Measurements from ENCODE around the gene PUSL1.
A peak's percentile ranks its signal among the peaks of the same experiment; 100 is the strongest.

The PUSL1 gene

DNA sequence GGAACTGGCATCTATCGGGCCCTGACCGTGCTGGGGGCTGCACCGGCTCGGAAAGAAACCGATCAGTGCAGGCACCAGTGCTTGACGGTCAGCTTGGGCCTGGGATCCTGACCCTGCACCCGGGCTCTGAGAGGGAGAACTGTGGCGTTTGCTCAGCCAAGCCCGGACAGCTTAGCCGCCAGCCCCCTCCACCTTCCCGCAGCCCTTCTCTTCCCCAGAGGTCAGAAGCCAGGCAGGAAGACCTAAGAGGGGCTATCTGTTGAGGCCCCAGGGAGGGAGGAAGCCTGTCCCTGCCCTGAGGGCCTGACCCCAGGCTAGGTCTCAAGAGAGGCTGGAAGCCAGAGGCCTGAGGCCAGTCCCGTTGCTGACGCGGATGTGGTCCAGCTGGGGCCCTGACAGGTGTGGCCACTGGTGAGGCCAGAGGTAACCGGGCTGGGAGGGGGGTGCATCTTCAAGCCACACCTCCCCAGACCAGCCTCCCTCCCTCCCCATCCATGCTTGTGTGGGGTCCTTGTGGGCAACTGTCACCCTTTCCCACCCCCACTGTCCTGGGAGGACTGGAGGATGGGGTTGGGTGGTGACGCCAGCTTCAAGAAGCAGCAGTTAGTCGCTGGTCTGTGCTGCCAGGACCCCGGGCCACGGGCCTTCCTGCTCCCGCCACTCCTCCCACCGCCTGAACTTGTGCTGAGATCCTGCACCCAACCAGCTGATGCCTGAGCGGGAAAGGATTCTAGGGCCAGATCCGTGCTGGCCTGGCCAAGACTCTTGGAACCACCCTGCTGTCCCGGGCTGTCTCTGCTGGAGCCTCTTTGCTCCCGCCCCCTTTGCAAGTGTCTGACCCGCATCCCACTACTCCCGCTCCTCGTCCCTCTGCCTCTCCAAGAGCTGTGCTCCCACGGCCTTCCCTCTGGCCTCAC is 43.4 kb downstream of the PUSL1 start:
- peak overlapping the region in 1 of 2 donors; percentile 38 for H3K27ac ChIP-seq (ENCODE audit: low read depth in 2 of 2, low read length in 2 of 2)
- no peaks in the 10 kb centered on the region for H3K9me3 ChIP-seq (ENCODE audit: control insufficient read depth in 2 of 2, low read length in 2 of 2)
- no peak overlapping the region for H3K9ac ChIP-seq (ENCODE audit: low read depth in 1 of 2, low read length in 2 of 2)
- H3K4me1 ChIP-seq (ENCODE audit: control insufficient read depth in 2 of 2, insufficient read depth in 2 of 2, low read length in 2 of 2) = peaks cover 16 to 17% of the 10 kb centered on the region in 2 donors
- H3K27me3 ChIP-seq (ENCODE audit: control insufficient read depth in 2 of 2, insufficient read depth in 2 of 2, low read length in 2 of 2) = peaks cover 6 to 13% of the 10 kb centered on the region in 2 donors
- peaks cover 0 to 3% of the 10 kb centered on the region in 2 donors for H3K36me3 ChIP-seq (ENCODE audit: control insufficient read depth in 2 of 2, insufficient read depth in 2 of 2, low read length in 2 of 2)
- H3K4me3 ChIP-seq (ENCODE audit: low read length in 2 of 2) = no peak overlapping the region

DNA sequence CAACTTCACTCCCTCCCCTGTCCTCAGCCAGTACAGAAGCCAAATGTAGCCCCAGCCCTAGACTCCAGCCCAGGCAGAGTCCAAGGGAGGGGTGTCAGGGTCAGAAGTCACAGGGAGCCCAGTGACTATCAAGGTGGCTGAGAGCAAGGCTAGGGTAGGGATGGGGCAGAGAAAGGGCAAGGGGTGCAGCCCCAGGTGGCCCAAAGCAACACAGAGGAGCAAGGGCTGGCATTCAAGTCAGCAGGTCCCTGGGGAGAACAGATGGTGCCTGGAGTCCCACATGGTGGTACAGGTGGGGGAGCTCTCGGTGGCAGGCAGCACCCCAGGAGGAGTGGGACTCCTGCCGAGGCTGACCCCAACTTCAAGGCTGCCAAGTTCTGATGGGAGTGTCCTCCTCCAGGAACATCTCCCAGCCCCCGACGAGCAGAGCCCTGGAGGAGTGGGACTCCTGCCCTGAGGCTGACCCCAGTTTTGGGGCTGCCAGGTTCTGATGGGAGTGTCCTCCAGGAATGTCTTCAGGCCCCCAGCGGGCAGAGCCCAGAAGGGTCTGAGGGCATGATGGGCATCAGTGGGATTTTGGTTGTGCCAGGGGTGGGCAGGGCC is 44.5 kb downstream of the PUSL1 start:
- no peak overlapping the region for H3K4me3 ChIP-seq (ENCODE audit: low read length in 2 of 2)
- no peaks in the 10 kb centered on the region for H3K9me3 ChIP-seq (ENCODE audit: control insufficient read depth in 2 of 2, low read length in 2 of 2)
- no peak overlapping the region for H3K27ac ChIP-seq (ENCODE audit: low read depth in 2 of 2, low read length in 2 of 2)
- H3K4me1 ChIP-seq (ENCODE audit: control insufficient read depth in 2 of 2, insufficient read depth in 2 of 2, low read length in 2 of 2) = peaks cover 5 to 6% of the 10 kb centered on the region in 2 donors
- H3K36me3 ChIP-seq (ENCODE audit: control insufficient read depth in 2 of 2, insufficient read depth in 2 of 2, low read length in 2 of 2) = peaks cover 0 to 3% of the 10 kb centered on the region in 2 donors
- peaks cover 9 to 15% of the 10 kb centered on the region in 2 donors for H3K27me3 ChIP-seq (ENCODE audit: control insufficient read depth in 2 of 2, insufficient read depth in 2 of 2, low read length in 2 of 2)
- H3K9ac ChIP-seq (ENCODE audit: low read depth in 1 of 2, low read length in 2 of 2) = no peak overlapping the region

DNA sequence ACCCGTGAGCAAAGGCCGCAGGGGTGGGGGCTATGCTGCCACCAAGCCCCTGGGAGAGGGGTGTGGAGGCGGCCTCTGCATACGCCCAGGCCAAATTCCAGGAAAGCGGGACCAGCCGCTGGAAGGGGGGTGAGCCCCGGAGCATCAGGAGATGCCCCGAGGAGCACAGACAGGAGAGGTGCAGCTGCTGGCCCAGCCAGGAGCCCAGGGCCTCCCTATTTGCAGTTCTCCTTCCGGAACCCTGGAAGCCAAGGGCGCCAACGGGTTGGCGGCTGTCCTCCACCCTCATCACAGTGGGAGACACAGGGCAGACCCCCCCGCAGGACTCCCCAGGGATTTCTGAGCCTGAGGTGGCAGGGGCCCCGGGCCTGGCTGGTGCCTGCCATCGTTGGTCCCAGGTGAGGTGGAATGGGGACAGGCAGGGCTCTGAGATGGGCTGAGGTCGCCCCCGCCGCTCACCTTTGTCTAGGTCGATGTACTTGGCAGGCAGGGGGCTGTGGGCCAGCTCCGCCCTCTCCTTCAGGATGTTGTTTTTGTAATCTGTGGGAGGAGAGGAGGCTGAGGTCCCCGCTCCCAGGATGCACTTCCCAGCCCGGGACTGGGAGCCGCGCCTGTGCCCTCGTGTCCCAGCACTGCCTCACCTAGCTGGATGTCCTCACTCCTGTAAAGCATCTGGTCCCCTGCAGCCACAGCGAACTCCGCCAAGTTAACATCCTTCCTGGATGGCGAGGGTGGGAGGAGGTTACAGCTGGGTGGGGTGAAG is 45.2 kb downstream of the PUSL1 start:
- Histone ChIP-seq H3K9ac (ENCODE audit: low read depth in 1 of 2, low read length in 2 of 2) (no peak overlapping the region), H3K27ac (ENCODE audit: low read depth in 2 of 2, low read length in 2 of 2) (no peak overlapping the region), H3K27me3 (ENCODE audit: control insufficient read depth in 2 of 2, insufficient read depth in 2 of 2, low read length in 2 of 2) (peaks cover 11 to 20% of the 10 kb centered on the region in 2 donors)

GRCh38 chr1:1354271-1355247 is 46.2 kb downstream of the PUSL1 start:
- H3K36me3 ChIP-seq (ENCODE audit: control insufficient read depth in 2 of 2, insufficient read depth in 2 of 2, low read length in 2 of 2) = peaks cover 0 to 3% of the 10 kb centered on the region in 2 donors
- H3K4me1 ChIP-seq (ENCODE audit: control insufficient read depth in 2 of 2, insufficient read depth in 2 of 2, low read length in 2 of 2) = peaks cover 2 to 4% of the 10 kb centered on the region in 2 donors
- H3K4me3 ChIP-seq (ENCODE audit: low read length in 2 of 2) = no peak overlapping the region
- H3K9ac ChIP-seq (ENCODE audit: low read depth in 1 of 2, low read length in 2 of 2) = no peak overlapping the region
- H3K9me3 ChIP-seq (ENCODE audit: control insufficient read depth in 2 of 2, low read length in 2 of 2) = no peaks in the 10 kb centered on the region
- peaks cover 18 to 22% of the 10 kb centered on the region in 2 donors for H3K27me3 ChIP-seq (ENCODE audit: control insufficient read depth in 2 of 2, insufficient read depth in 2 of 2, low read length in 2 of 2)
- no peak overlapping the region for H3K27ac ChIP-seq (ENCODE audit: low read depth in 2 of 2, low read length in 2 of 2)

More for the DNA sequence above, 45.2 kb downstream of the PUSL1 start:
- H3K4me1 ChIP-seq (ENCODE audit: control insufficient read depth in 2 of 2, insufficient read depth in 2 of 2, low read length in 2 of 2) = peaks cover 0 to under 1% of the 10 kb centered on the region in 2 donors
- peaks cover 0 to 3% of the 10 kb centered on the region in 2 donors for H3K36me3 ChIP-seq (ENCODE audit: control insufficient read depth in 2 of 2, insufficient read depth in 2 of 2, low read length in 2 of 2)
- no peaks in the 10 kb centered on the region for H3K9me3 ChIP-seq (ENCODE audit: control insufficient read depth in 2 of 2, low read length in 2 of 2)
- no peak overlapping the region for H3K4me3 ChIP-seq (ENCODE audit: low read length in 2 of 2)

DNA sequence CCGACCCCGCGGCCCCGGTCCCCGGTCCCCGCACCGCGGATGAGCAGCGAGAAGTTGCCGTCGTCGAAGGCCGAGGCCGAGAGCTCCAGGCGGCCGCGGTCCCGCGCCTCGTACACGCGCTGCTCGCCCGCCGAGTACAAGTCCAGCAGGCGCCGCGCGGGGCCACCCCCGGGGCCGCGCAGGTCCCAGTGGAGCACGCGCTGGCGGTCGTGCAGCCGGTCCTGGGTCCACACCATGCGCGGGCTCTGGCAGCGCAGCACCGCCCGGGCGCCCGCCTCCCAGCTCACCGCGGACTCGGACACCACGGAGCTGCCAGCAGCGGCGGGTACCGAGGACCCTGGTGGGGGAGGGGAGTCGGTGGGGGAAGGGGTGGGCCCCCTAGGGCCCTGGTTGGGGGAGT is 47.0 kb downstream of the PUSL1 start:
- H3K36me3 ChIP-seq (ENCODE audit: control insufficient read depth in 2 of 2, insufficient read depth in 2 of 2, low read length in 2 of 2) = peaks cover 0 to 3% of the 10 kb centered on the region in 2 donors
- H3K27ac ChIP-seq (ENCODE audit: low read depth in 2 of 2, low read length in 2 of 2) = no peak overlapping the region
- peaks cover 2 to 4% of the 10 kb centered on the region in 2 donors for H3K4me1 ChIP-seq (ENCODE audit: control insufficient read depth in 2 of 2, insufficient read depth in 2 of 2, low read length in 2 of 2)
- H3K9me3 ChIP-seq (ENCODE audit: control insufficient read depth in 2 of 2, low read length in 2 of 2) = no peaks in the 10 kb centered on the region
- peaks cover 18 to 22% of the 10 kb centered on the region in 2 donors for H3K27me3 ChIP-seq (ENCODE audit: control insufficient read depth in 2 of 2, insufficient read depth in 2 of 2, low read length in 2 of 2)
- no peak overlapping the region for H3K9ac ChIP-seq (ENCODE audit: low read depth in 1 of 2, low read length in 2 of 2)
- H3K4me3 ChIP-seq (ENCODE audit: low read length in 2 of 2) = no peak overlapping the region

- Histone ChIP-seq H3K4me3 (ENCODE audit: low read length in 2 of 2) (peak overlapping the region in 1 of 2 donors; percentile 65), H3K27ac (ENCODE audit: low read depth in 2 of 2, low read length in 2 of 2) (peak overlapping the region in 1 of 2 donors; percentile 82), H3K9me3 (ENCODE audit: control insufficient read depth in 2 of 2, low read length in 2 of 2) (no peaks in the 10 kb centered on the region), H3K36me3 (ENCODE audit: control insufficient read depth in 2 of 2, insufficient read depth in 2 of 2, low read length in 2 of 2) (peaks cover 0 to 3% of the 10 kb centered on the region in 2 donors), H3K27me3 (ENCODE audit: control insufficient read depth in 2 of 2, insufficient read depth in 2 of 2, low read length in 2 of 2) (peaks cover 18 to 25% of the 10 kb centered on the region in 2 donors), H3K4me1 (ENCODE audit: control insufficient read depth in 2 of 2, insufficient read depth in 2 of 2, low read length in 2 of 2) (peaks cover 2 to 4% of the 10 kb centered on the region in 2 donors), H3K9ac (ENCODE audit: low read depth in 1 of 2, low read length in 2 of 2) (no peak overlapping the region)
These were observed 47.9 kb downstream of the PUSL1 start for GRCh38 chr1:1356166-1356795.

GRCh38 chr1:1356796-1357401 is 48.5 kb downstream of the PUSL1 start:
- Histone ChIP-seq H3K9ac (ENCODE audit: low read depth in 1 of 2, low read length in 2 of 2) (peak overlapping the region in 1 of 2 donors; percentile 26), H3K9me3 (ENCODE audit: control insufficient read depth in 2 of 2, low read length in 2 of 2) (no peaks in the 10 kb centered on the region), H3K27ac (ENCODE audit: low read depth in 2 of 2, low read length in 2 of 2) (peak overlapping the region; percentile 79 to 82), H3K27me3 (ENCODE audit: control insufficient read depth in 2 of 2, insufficient read depth in 2 of 2, low read length in 2 of 2) (peaks cover 18 to 25% of the 10 kb centered on the region in 2 donors), H3K36me3 (ENCODE audit: control insufficient read depth in 2 of 2, insufficient read depth in 2 of 2, low read length in 2 of 2) (peaks cover 0 to 3% of the 10 kb centered on the region in 2 donors), H3K4me3 (ENCODE audit: low read length in 2 of 2) (peak overlapping the region; percentile 27 to 65), H3K4me1 (ENCODE audit: control insufficient read depth in 2 of 2, insufficient read depth in 2 of 2, low read length in 2 of 2) (peaks cover 2 to 4% of the 10 kb centered on the region in 2 donors)

DNA sequence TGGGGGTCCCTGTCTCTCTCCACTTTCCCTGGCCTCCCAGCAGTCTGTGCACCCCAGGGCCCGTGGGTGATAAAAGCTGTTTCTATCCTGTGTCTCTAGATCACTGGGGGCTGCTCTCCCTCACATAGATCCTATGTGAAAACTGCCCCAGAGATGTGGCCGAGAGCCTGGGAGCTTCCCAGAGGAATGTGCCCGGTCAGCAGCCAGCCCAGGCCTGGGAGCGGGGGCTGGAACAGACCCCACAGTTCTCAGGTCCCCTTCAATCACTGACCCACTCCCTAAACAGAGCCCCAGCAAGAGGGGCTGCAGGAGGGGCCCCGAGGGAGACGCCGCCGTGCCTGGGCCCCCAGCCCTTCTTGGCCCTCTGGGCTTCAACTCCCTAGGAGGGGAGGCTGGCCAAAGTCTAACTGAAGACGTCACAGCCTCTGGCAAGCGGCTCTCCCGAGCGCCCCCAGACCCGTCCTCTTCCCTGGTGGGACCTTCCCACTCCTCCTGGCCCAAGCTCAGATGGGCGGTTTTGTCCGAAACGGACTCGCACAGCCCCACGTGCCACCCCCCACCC is 49.6 kb downstream of the PUSL1 start:
- Histone ChIP-seq H3K36me3 (ENCODE audit: control insufficient read depth in 2 of 2, insufficient read depth in 2 of 2, low read length in 2 of 2) (peaks cover 0 to 3% of the 10 kb centered on the region in 2 donors), H3K9ac (ENCODE audit: low read depth in 1 of 2, low read length in 2 of 2) (peak overlapping the region; percentile 52 to 63), H3K4me1 (ENCODE audit: control insufficient read depth in 2 of 2, insufficient read depth in 2 of 2, low read length in 2 of 2) (peaks cover 4% of the 10 kb centered on the region in 2 donors), H3K27ac (ENCODE audit: low read depth in 2 of 2, low read length in 2 of 2) (peak overlapping the region; percentile 79 to 82), H3K27me3 (ENCODE audit: control insufficient read depth in 2 of 2, insufficient read depth in 2 of 2, low read length in 2 of 2) (peaks cover 16 to 25% of the 10 kb centered on the region in 2 donors), H3K4me3 (ENCODE audit: low read length in 2 of 2) (peak overlapping the region; percentile 27 to 65), H3K9me3 (ENCODE audit: control insufficient read depth in 2 of 2, low read length in 2 of 2) (no peaks in the 10 kb centered on the region)
